AG10803 (cell line): ENCODE measurements around the gene SLC39A9.
A peak's percentile ranks its signal among the peaks of the same experiment; 100 is the strongest.

Experiments
- DNase-seq: peaks from one replicate; pipeline ENCODE4 v3.0.0; 2010; ENCODE audit warnings: low read depth
- H3K4me3 ChIP-seq: 2 replicates; pipeline ENCODE4 v1.5.1; 2011; ENCODE audit warnings: mild to moderate bottlenecking, low read length, control low read depth
- TF ChIP-seq, protein P1 (sequence below): conservative IDR thresholded peaks from 2 replicates; pipeline ENCODE4 v1.5.1; 2011; ENCODE audit warnings: mild to moderate bottlenecking, low read length, control low read depth, inconsistent platforms

The SLC39A9 gene

DNA sequence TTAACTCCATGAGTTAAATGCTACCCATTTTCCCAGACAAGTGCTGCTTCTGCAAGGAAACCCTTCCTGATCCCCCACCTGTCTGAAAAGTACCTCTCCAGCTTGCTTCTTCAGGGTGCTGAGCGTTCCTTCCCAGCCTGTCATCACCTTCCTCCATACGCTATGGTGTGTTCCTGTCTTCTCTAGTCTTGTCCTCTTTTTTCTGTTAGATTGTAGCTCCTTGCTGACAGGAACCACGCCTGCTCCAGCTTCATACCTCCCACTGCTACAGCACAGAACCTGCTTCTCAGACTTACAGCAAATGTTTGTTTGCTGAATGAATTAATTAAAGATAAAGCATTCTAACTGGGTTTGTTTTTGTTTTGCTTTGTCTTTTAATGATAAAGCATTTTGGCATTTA lies 39.5 kb upstream of the SLC39A9 start:
- no peak overlapping the region for H3K4me3 ChIP-seq
- DNase-seq, result no peak
- TF ChIP-seq, protein P1, sequence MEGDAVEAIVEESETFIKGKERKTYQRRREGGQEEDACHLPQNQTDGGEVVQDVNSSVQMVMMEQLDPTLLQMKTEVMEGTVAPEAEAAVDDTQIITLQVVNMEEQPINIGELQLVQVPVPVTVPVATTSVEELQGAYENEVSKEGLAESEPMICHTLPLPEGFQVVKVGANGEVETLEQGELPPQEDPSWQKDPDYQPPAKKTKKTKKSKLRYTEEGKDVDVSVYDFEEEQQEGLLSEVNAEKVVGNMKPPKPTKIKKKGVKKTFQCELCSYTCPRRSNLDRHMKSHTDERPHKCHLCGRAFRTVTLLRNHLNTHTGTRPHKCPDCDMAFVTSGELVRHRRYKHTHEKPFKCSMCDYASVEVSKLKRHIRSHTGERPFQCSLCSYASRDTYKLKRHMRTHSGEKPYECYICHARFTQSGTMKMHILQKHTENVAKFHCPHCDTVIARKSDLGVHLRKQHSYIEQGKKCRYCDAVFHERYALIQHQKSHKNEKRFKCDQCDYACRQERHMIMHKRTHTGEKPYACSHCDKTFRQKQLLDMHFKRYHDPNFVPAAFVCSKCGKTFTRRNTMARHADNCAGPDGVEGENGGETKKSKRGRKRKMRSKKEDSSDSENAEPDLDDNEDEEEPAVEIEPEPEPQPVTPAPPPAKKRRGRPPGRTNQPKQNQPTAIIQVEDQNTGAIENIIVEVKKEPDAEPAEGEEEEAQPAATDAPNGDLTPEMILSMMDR, result no peak

DNA sequence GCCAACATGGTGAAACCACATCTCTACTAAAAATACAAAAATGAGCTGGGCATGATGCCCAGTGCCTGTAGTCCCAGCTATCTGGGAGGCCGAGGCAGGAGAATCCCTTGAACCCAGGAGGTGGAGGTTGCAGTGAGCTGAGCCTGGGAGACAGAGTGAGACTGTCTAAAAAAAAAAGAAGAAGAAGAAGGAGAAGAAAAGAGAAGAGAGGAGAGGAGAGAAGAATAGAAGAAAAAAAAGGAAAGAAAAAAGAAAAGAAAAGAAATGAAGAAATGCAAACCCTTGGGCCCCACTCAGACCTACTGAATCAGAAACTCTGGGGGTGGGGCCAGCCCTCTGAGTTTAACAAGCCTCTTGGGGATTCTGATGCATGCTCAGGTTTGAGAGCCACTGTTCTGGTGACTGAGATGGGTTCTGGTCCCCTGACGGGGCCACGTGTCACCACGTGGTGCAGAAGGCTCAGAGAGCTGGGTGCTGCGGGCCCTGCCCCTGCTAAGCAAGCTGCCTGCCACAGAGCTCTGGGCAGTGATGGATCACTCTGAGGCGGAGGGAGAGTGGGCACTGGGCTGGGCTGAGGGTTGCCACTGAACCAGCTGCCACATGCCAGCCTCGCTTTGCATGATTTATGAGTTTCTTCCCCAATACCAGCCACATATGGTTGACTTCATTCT lies 37.9 kb upstream of the SLC39A9 start:
- TF ChIP-seq, protein P1, result no peak
- no peak overlapping the region for H3K4me3 ChIP-seq
- no peak for DNase-seq

DNA sequence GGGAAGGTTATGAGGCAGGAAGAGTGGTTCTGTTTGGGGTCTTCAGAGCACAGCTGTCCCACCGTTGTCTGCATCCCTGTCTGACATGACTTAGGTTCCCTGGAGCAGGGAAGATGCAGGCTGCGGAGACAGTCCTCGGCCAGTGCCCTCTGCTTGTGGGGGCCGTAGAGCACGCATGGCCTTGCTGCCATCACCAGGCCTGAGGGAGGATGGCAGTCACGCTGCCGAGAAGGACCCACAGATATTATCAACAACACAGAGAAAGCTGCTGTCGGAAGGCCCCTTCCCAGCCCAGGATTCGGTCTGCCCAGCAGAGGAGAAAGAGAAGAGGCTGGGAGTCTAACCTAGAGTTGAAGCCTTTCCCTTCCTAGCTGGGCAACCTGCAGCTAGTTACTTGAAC lies 35.4 kb upstream of the SLC39A9 start:
- TF ChIP-seq, protein P1, result peak; percentile 88
- DNase-seq, result peak; percentile 62

DNA sequence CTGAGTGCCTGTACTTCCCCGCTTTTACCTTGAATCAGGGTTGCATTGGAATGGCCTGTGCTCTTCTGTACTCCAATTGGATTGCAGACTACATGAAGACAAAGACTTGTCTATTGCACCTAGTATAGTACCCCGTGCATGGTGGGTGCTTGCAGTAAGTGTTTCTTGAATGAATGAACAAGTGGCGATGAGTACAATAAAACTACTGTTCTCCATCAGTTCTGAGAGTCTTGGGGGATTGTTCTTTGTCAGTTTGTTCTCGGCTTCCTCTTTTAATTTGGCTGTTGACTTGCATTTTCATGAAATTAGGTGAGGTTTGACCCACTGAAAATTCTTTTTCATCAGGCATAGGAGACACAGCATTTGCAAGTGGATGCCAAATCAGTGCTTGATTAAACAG lies 34.5 kb upstream of the SLC39A9 start:
- TF ChIP-seq, protein P1, result no peak
- DNase-seq, result no peak
- no peak overlapping the region for H3K4me3 ChIP-seq

More for the DNA sequence above, 35.4 kb upstream of the SLC39A9 start:
- H3K4me3 ChIP-seq, result no peak overlapping the region

DNA sequence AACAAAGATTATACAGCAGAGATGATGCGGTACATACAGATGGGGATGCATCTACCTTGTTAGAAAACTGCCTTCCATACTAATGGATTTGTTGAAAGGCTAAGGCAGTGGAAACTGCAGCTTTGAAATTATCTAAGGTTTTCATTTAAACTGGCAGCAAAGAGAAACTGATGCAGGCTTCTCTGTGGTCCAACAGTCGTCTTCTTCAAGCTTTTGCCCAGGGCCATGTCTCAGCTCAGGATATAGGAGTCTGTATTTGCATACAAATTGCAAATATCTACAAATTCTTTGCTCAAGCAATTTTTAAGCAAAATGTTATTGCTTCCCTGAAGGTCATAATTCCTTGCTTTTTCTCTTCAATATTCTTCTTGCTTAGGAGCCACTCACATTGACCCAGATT lies 34.1 kb upstream of the SLC39A9 start:
- H3K4me3 ChIP-seq, result no peak overlapping the region
- TF ChIP-seq, protein P1, result no peak
- no peak for DNase-seq

DNA sequence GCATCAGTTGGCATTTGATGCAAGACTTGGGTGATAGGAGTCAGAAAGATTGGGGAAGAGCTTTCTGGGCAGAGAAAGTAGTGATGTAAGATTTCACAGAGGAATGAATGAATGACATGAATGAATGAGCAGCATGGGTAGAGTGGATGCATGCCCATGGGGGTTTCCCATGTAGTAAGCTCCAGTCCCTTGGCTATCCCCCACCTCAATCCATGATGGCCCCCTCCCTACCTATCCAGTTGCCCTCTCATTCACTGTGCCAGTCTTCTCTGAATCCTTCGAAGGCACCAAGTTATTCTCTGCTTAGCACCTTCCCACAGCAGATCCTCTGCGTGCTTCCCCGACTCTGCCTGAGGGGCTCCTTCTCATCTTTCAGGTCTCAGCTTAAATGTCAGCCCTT lies 32.4 kb upstream of the SLC39A9 start:
- no peak for DNase-seq
- H3K4me3 ChIP-seq, result no peak overlapping the region
- TF ChIP-seq, protein P1, result no peak

DNA sequence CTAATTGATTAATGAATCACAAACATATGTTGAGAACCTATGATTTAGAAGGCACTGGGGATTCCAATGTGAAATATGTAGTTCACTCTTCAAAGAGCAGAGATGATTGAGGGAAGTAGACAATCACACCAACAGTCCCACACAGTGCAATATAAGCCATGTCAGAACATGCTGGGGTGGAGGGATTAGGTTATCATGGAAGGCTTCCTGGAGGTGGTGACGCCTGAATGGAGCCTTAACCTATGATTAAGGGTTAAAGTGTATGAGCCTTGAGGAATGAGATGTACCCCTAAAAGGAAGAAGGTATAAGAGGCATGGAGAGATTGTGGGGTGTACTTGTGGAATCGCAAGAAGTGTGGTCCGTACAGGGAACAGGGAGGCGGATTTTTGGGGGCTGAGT lies 31.7 kb upstream of the SLC39A9 start:
- DNase-seq, result no peak
- TF ChIP-seq, protein P1, result no peak

More for the DNA sequence above, 31.7 kb upstream of the SLC39A9 start:
- no peak overlapping the region for H3K4me3 ChIP-seq
